HG03354 (cell line): Measurements from ENCODE around the gene FLVCR2.

Experiments
- ATAC-seq: cut with Tn5 transposase; IDR thresholded peaks from one replicate; pipeline ENCODE4 v1.9.1; 2021; ENCODE audit warnings: mild to moderate bottlenecking; ENCODE audit not compliant: unreplicated experiment, poor library complexity, severe bottlenecking

Gene FLVCR2

DNA sequence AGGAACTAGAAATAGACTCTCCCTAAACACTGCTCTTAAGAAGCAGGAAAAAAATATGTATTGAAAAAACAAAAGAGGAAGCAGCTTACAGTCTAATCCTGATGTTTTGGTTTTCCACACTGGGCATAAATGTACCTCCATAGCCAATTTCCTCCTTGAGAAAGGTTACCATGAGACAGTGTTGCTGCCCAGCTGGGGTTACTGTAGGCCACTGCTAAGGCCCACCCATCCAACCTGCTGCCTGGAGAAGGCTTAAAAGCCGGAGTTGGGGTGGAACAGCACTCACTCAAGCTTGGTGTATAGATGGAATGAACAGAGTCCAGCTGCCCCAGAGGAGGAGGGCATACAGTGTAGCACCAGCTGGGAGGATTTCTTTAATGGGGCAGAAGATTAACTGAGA is 41.1 kb downstream of the FLVCR2 start:
- ATAC-seq = no peak

DNA sequence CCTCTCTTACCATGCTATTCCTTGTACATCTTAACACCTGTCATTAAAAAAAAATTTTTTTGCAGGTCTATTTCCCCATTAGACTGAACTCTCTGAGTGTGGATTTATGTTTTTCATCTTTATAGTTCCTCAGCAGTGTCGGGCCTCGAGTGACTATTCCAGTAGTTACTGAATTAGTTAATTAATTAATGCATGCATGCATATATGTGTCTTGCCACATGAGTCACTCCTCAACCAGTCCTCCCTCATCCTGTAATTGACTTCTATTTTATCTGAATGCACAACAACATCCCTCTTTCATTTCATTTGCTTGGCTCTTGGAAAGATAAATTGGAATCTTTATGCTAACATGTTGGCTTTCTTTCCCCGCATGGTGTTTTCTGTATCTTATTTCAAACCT is 46.6 kb downstream of the FLVCR2 start:
- no peak for ATAC-seq

DNA sequence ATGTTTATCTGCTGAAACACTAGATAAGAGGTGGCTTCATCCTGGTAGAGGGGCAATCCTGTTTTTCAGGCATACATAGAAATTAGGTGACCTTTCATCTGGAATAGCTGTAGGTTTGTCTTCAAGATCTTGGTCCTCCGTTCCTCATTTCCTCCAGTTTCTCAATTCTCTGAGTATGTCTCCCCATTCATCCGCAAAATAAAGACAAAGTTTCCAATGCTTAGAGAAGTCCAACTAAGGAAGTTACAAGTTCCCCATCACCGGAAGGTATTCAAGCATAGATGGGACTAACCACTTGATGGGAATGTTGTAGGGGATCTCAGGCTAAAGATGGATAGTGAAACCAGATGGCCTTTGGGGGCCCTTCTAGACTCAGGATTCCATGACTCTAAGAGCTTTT is 48.0 kb downstream of the FLVCR2 start:
- ATAC-seq = no peak

DNA sequence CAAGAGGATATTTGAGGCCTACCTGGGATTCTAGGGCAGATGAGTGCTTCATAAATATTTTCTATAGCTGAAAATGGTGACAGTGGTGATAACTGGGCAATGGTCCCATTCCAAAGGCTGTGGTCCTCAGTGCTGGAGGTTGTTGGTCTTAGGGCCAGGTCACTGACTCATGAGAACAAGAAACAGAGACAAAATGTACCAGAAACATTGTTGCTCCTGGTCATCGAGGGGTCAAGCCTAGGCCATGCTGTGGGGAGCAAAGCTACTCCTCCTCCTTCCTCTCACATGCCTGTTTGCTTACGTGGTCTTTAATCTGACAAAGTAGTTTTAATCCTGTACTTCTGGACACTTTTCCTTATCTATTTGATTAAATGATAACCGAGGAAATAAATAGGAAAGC is 48.4 kb downstream of the FLVCR2 start:
- ATAC-seq = no peak

DNA sequence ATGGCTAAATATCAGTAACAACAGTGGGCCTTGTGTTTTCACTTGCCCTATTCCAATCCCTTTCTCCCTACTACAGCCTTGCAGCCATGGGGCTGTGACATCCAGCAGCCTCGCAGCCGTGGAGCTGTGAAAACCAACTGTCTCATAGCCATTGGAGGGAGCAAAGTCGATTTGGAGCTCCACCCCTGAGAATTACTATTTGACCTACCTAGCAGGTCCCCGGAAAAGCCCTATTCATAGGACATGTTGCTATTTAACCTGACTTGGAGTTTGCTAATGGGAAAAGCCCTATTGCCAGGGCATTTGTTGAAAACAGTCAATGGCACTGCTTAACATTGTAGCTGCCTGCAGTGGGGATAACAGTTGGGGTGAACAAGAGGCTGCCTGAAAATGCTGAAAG is 49.0 kb downstream of the FLVCR2 start:
- ATAC-seq = no peak

DNA sequence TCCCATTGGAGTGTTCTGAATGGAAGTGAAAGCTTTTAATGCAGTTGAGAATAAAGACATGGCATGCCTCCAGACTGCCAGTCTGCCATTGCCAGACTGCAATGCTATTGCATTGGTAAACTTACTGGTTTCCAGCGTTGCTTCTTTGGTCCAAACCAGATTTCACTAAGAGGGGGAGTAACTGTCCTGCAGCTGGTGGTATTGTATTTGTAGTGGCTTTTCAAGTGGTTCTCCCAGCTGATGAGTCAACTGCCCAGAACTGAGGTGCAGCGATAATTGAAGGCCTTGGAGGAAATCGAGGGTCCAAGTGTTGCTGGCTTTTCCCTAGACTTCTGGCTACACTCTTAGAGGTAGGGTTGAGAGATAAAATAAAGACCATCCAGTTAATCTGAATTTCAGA is 50.4 kb downstream of the FLVCR2 start:
- no peak for ATAC-seq

DNA sequence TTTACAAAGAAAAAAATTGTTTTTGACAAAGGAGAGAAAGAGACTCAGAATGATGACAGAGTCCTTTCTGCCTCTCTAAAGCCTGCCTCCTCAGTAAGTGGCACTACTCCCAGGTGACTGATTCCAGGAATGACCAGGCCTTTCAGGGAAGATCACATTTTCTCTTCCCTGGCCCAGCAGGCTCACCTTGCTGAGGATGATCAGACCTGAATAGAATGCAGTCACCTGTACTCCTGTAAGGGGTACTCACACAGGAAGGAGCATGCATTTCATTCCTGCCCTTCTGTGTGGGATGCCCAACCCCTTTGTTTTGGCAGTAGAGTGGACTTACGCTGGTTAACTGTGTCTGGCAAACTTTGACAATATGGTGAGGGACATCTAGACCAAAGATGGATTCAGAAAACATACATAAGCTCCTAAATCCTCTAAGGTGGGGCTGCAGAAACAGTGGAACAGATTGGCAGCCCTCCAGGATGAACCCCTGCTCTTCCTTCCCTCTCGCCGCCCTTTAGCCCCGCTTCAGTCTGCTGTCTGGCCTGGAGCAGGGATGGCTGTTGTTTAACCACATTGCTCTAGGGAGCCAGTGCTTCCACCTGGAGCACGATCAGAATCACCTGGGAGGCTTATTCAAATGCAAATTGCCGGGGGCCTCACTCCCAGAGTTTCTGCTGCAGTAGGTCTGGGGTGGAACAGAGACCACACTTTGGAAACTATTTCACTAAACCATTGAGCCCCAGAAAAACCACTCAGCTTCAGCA is 52.5 kb downstream of the FLVCR2 start:
- no peak for ATAC-seq

DNA sequence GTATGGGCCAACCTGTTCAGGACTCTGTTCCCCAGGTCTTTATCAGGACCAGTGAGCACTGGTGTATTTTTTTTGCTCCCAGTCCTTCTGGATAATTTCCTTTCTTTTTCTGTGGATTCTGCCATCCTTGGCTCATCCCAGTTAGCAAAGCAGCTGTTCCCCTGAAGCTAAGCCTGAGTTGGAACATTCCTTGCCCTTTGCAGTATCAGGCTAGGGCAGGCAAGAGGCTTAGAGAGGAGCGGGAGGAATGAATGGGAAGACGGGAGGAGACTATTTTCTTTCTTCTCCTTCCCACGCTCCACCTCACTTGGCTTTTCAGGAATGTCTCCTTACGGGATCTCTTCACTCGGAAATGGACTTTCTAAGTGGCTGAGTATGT is 53.0 kb downstream of the FLVCR2 start:
- ATAC-seq = no peak

DNA sequence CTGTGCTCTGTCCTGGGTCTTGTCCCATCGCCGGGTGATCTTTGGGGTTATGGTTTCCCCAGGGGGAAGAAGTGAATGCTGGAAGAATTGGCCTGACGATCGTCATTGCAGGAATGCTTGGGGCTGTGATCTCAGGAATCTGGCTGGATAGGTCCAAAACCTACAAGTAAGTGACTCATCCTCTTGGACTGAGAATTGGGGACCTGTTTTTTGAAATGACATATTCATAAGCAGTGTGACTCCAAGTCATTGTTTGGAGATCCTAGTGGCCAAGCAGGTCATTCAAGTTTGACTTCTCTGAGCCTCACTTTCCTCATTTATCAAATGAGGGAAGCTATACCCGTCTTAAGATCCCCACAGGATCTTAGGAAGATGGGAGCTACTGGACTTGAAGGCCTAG is 56.4 kb downstream of the FLVCR2 start:
- ATAC-seq = no peak

DNA sequence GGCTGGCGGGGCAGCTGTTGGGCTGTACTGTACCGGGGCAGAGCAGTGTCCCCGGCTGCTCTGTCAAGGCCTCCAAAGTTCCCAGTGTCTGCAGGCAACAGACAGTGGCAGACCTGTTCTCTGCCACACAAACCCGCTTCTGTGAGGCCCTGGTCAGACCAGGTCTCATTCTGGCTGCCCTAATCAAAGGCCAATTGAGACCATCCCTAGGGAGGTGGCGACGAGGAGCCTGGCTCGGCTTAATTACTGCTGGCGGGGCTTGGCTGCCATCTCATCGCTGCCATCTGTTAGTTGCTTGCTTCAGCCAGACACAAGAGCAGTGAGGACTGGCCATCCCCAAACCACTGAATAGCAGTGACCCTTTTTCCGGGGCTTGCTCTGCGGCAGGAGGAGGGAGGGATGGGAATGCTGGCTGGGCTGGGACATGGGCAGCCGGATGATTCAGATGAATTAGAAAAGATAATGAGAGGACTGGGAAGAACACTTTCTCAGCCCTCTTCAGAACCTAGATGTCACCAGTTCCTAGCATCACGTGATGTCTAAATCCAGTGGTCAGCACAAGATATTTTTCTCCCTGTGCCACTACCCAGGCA is 57.8 kb downstream of the FLVCR2 start:
- no peak for ATAC-seq

DNA sequence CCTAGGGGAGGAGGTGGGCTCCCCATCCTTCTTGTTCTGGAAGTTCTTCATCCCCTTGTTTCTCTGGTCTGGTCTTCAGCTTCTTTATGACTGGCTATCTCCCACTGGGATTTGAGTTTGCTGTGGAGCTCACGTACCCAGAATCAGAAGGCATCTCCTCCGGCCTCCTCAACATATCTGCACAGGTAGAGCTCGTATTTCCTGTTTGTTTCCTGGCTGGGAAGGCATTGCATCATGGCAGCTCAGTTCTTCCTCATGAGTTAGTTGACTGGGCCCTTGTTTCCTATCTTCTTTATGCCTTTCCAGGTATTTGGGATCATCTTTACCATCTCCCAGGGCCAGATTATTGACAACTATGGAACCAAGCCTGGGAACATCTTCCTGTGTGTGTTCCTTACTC is 62.5 kb downstream of the FLVCR2 start:
- no peak for ATAC-seq

DNA sequence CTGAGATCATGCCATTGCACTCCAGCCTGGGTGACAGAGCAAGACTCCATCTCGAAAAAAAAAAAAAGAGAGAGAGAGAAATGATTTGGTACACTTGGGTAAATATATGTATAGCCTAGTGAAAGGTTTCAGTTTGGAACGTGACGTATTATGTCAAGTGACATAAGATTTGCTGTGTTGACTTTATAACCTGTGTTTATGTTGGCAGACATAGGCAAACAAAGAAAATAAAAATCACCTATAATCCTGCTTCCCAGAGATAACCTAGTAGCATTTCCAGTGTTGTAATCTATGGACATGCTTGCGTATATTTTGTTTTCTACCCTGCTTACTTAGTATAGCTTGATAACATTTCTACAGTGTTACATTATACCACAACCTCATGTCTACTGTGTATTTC is 65.6 kb downstream of the FLVCR2 start:
- no peak for ATAC-seq

DNA sequence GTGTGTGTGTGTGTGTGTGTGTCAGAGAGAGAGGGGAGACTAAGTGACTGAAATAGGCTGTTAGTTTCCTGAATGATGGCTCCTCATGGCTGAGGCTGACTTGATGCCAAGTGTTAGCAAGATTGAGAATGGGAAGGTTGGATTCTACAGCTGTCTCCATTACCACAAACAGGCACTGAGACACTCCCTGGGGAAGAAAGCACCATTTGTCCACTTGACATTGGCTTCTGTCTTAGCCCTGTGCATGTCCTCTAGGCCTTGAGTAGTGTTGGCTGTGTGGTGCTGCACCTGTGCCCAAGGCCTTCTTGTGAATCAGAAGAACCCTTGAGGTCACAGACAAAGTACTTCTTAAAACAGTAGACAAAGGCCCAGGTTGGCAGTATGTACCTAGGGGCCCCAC is 66.6 kb downstream of the FLVCR2 start:
- ATAC-seq = no peak

DNA sequence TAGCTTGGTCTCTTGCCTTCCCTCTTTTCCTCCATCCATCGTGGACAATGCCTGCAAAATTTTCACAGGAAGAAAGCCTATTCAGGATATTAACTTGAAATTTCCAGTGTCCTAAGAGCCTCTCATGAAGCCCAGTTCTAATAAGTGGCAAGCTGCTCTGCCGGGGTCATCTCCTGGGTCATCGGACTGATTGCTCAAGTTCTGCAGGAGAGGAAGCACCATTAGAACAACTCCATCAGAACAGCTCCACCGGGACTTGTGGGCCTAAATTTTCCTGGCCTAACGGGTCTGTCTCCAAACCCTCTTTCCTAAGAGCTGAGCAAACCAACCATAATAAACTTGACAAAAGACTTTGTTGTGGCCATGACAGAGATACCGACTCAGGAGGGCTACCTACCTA is 68.3 kb downstream of the FLVCR2 start:
- no peak for ATAC-seq

DNA sequence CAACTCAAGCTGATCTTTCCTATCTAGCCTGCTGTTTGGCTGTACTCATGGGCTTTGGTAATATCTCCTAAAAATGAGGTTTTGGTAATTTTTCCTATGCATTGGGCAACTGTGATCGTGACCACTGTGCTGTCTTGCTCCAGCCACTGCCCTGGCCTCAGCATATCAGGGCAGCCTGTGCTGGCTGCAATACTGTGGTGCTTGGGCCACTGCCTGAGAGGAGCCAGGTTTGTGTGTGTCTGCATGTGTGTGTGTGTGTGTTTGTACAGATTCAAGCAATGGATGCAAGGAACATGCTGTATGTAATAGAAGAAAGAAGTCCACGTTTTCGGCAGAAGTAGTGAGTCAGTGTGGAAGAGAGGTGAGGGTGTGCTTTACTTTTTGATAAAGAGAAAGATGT is 69.2 kb downstream of the FLVCR2 start:
- ATAC-seq = no peak

DNA sequence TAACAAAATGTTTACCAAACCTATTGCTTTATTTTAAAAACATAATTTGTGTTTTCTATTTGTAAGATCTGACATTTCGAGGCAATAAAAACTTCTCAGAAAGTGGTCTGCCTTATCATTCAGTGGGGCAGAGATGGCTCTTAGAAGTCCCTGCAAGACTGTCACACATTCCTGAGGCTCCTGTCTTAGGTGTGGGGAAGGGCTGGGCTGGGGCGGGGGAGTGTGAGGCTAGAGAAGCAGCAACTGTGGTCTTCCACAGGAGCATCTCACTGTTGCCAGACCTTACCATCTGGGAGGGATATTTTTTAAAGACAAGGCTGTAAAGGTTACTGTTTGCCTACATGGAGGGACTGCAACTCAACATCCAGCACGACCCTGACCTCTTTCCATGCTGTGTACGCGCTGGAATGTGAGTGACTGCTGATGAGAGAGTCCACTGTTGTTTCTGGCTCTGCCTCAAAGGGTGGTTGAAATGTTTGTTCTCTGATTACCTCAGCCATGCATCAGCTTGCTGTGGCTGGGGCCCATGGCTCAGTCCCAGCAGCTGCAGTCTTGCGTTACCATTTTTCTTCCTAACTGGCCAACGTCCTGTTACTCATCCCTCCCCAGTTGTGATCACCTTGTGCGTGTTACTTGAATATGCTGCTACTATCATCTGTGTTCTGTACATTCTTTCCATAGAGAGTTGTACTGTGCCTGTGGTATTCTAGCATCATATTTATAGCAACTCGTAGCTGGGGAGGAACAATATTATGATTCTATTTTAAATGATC is 69.8 kb downstream of the FLVCR2 start:
- ATAC-seq = no peak

DNA sequence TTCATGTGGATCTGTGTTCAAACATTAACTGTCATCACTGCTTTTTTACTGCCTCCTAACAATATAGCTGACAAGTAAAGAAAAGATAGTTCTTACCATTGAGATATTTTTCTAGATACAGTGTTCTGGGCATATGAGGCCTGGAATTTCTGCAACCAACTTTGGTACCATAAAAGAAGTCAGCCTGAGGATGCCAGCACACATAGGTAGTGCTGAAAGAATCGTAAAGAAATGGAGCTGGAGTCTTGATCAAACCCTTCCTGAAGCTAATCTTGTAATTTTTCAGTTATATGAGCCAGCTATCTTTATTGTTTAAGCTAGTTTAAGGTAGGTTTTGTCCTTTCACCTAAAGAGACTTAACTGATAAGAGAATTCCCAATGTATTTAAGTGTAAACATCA is 70.9 kb downstream of the FLVCR2 start:
- no peak for ATAC-seq

DNA sequence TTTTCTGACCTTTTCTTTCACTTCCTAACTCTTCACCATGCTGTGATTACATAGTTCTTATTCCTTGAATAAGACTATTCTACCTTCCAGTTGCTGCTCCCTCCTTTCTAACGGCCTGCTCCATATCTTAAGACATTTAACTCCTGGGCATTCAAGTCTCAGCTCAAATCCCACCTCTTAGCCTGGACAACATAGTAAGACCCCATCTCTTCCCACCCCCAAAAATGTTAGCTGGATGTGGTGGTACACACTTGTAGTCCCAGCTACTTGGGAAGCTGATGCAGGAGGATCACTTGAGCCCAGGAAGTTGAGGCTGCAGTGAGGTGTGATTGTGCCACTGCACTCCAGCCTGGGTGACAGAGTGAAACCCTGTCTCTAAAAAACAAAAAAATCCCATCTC is 71.4 kb downstream of the FLVCR2 start:
- ATAC-seq = no peak

DNA sequence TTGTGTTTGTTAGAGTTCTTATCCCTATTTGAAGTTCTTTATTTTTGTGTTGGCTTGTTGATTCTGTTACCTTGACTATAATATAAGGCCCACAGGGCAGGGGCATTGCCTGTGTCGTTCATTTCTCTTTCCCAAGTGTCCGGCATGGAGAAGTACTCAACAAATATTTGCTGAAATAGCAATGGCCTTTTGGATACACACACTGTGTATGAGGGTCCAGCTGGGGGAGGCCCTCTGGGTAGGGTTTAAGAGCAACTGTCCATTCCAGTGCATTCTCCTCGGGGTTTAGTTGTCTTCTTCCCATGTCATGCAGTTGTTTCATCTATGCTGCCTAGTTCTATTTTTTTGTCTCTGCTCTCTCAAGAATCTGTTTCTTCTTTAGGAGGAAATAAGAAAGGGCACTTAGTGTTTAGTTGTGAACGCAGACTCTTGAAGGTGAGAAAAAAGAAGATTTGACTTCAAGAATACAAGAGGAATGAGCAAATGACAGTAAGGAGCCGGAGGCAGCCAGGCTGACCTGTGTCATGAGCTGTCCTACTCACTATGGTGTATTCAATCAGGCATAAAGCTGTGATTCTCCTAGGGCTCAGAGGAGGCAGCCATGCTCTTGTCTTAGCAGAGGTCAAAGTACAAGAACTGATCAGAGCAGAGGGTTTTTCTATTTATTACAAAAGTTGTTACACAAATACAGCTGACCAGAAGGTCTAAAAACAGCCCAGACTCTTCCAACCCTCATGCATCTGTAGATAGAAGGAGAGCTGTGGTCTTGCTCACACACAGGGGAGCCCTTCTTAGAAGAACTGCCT is 72.0 kb downstream of the FLVCR2 start:
- no peak for ATAC-seq

DNA sequence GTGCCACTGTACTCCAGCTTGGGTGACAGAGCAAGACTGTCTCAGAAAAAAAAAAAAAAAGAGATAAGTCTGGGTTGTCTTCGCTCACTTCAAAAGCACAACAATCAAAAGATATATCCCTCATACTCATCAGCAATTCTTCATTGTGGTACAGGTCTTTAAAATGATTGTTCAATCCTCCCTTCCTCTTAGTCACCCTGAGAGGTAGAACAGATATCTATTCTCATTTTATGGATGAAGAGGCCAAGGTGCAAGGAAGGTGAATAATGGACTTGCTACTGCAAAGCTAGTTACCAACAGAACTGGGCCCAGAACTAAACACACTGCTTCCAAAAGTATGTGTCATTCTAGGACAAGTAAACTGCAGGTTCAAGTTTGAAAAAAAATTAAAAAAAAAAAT is 75.1 kb downstream of the FLVCR2 start:
- no peak for ATAC-seq
